ENCODE results near the gene XPOT.

Gene XPOT

GRCh38 chr12:64494998-64495729 lies 91.0 kb downstream of the XPOT start:
- Histone ChIP-seq H3K36me3 (peaks cover 58% of the 10 kb centered on the region), H3K9me3 (no peaks in the 10 kb centered on the region), H3K4me3 (ENCODE audit: low read depth, low read length) (peak overlapping the region; percentile 0), H3K27me3 (no peaks in the 10 kb centered on the region), H3K4me1 (peaks cover 14% of the 10 kb centered on the region)
- TF ChIP-seq, protein P1, sequence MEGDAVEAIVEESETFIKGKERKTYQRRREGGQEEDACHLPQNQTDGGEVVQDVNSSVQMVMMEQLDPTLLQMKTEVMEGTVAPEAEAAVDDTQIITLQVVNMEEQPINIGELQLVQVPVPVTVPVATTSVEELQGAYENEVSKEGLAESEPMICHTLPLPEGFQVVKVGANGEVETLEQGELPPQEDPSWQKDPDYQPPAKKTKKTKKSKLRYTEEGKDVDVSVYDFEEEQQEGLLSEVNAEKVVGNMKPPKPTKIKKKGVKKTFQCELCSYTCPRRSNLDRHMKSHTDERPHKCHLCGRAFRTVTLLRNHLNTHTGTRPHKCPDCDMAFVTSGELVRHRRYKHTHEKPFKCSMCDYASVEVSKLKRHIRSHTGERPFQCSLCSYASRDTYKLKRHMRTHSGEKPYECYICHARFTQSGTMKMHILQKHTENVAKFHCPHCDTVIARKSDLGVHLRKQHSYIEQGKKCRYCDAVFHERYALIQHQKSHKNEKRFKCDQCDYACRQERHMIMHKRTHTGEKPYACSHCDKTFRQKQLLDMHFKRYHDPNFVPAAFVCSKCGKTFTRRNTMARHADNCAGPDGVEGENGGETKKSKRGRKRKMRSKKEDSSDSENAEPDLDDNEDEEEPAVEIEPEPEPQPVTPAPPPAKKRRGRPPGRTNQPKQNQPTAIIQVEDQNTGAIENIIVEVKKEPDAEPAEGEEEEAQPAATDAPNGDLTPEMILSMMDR (IDR thresholded peaks at IDR 0.05; ENCODE audit: low read depth, low read length): no peak
- DNase-seq: peak; percentile 66

DNA sequence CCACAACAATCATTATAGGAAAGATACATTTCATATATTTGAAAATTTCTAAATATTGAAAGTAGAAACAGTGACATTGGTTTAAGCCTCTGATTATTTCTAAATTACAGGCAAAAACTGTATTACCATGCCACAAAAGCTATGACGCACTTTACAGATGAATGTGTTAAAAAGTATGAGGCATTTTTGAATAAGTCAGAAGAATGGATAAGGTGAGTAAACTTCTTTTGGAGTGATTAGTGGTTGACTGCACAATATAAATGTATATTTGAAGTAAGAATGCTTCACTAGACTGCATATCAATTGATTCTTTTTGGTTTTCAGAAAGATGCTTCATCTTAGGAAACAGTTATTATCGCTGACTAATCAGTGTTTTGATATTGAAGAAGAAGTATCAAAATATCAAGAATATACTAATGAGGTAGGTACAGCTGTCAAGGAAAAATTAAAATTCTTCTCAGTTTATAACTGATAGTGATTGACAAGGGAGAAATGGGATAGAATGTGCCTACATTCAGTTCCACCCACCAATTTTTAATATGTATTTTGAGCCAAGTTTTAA lies 92.7 kb downstream of the XPOT start:
- H3K4me3 ChIP-seq (ENCODE audit: low read depth, low read length): no peak overlapping the region
- no peak for DNase-seq
- H3K36me3 ChIP-seq: peaks cover 43% of the 10 kb centered on the region
- H3K4me1 ChIP-seq: peaks cover 14% of the 10 kb centered on the region
- no peaks in the 10 kb centered on the region for H3K27me3 ChIP-seq
- TF ChIP-seq, protein P1 (IDR thresholded peaks at IDR 0.05; ENCODE audit: low read depth, low read length): no peak
- H3K9me3 ChIP-seq: no peaks in the 10 kb centered on the region

- DNase-seq: no peak
- peaks cover 14% of the 10 kb centered on the region for H3K4me1 ChIP-seq
- H3K9me3 ChIP-seq: no peaks in the 10 kb centered on the region
- no peak overlapping the region for H3K4me3 ChIP-seq (ENCODE audit: low read depth, low read length)
- H3K36me3 ChIP-seq: peaks cover 38% of the 10 kb centered on the region
- no peaks in the 10 kb centered on the region for H3K27me3 ChIP-seq
- TF ChIP-seq, protein P1 (IDR thresholded peaks at IDR 0.05; ENCODE audit: low read depth, low read length): no peak
Measured at GRCh38 chr12:64497484-64497883, 93.3 kb downstream of the XPOT start.

DNA sequence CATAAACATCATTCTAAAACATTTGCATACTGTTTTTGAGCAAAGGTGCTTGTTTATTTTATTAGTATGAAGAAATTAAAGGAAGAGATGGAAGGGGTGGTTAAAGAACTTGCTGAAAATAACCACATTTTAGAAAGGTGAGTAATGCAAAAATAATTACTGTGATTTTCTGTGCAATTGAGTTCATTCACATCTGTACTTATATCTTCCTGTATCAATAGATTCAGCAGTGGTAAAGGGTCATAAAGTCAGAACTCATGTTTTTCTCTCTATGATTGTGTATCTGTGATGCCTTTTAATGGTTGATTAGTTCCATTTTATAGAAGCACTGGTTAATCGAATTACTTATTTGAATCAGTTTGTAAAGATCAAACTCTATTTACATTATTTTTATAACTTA lies 93.7 kb downstream of the XPOT start:
- Histone ChIP-seq H3K9me3 (no peaks in the 10 kb centered on the region), H3K36me3 (peaks cover 36% of the 10 kb centered on the region), H3K4me3 (ENCODE audit: low read depth, low read length) (no peak overlapping the region), H3K27me3 (no peaks in the 10 kb centered on the region), H3K4me1 (peaks cover 14% of the 10 kb centered on the region)
- TF ChIP-seq, protein P1 (IDR thresholded peaks at IDR 0.05; ENCODE audit: low read depth, low read length): no peak
- DNase-seq: no peak

DNA sequence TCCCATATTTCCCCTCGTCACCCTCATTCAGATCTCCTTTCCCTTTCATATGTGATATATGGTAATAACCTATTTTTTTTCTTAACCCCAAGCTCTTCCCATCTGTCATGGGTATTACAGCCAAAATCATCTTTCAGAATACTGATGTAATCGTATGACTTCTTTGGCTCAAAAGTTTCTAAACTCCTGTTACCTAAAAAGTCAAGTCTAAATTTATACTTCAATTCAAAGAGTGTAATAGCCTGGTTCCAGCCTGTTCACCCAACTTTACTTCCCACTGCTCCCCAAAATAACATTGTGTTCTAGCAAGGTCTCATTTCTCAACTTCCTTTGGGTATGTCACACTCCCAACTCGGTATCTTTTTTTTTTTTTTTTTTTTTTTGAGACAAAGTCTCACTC lies 96.2 kb downstream of the XPOT start:
- peaks cover 28% of the 10 kb centered on the region for H3K36me3 ChIP-seq

More for the DNA sequence above, 96.2 kb downstream of the XPOT start:
- TF ChIP-seq, protein P1 (IDR thresholded peaks at IDR 0.05; ENCODE audit: low read depth, low read length): no peak
- H3K9me3 ChIP-seq: no peaks in the 10 kb centered on the region
- H3K4me3 ChIP-seq (ENCODE audit: low read depth, low read length): no peak overlapping the region
- no peak for DNase-seq
- no peaks in the 10 kb centered on the region for H3K27me3 ChIP-seq
- peaks cover 11% of the 10 kb centered on the region for H3K4me1 ChIP-seq

Measured in BE2C (cell line).